Choroid plexus epithelial cell (primary cell): ENCODE data around the gene ERC2.

ENCODE experiments used
- DNase-seq: peaks from one replicate; pipeline ENCODE4 v3.0.0-alpha.2; 2010; ENCODE audit warnings: low read depth
- H3K4me3 ChIP-seq: 2 replicates; pipeline ENCODE4 v1.5.1; 2011; ENCODE audit warnings: low read depth, mild to moderate bottlenecking, control low read depth, low read length, moderate library complexity
- TF ChIP-seq, protein P1 (sequence below): conservative IDR thresholded peaks from 2 replicates; pipeline ENCODE4 v1.5.1; 2011; ENCODE audit warnings: low read depth, mild to moderate bottlenecking, control low read depth, inconsistent platforms, low read length, moderate library complexity

Gene ERC2

DNA sequence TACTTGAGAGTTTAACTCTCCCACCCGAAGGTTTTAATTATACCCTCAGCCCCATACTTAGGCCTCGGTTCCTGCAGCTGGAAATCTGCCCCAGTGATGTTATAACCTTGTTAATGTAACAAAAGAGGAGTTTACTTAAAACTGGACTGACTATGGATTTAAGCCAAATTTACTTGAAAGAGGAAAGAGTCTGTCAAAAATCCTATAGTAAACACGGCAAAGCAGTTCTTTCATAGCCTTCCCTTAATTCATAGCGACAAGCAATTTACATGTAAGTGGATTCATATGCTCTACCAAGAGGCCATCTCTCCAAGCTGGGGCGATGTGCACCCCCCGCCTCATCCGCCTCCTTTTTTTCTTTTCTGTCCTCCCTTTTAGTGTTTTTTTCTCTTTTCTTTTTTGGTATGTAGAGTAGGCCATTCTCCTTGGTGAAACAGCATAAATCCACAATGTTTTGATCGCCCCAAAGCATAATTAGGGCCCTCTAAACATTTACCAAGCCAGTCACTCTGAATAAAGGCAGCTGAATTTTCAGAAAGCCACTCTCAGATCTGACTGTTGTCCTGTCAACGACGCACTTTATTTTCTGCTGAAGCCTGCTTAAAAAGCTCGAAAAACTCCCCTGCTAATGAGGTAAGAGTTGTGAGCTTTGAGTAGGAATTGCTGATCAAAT is 608.1 kb downstream of the ERC2 start:
- DNase-seq, result peak; percentile 5
- no peak overlapping the region for H3K4me3 ChIP-seq
- TF ChIP-seq, protein P1, sequence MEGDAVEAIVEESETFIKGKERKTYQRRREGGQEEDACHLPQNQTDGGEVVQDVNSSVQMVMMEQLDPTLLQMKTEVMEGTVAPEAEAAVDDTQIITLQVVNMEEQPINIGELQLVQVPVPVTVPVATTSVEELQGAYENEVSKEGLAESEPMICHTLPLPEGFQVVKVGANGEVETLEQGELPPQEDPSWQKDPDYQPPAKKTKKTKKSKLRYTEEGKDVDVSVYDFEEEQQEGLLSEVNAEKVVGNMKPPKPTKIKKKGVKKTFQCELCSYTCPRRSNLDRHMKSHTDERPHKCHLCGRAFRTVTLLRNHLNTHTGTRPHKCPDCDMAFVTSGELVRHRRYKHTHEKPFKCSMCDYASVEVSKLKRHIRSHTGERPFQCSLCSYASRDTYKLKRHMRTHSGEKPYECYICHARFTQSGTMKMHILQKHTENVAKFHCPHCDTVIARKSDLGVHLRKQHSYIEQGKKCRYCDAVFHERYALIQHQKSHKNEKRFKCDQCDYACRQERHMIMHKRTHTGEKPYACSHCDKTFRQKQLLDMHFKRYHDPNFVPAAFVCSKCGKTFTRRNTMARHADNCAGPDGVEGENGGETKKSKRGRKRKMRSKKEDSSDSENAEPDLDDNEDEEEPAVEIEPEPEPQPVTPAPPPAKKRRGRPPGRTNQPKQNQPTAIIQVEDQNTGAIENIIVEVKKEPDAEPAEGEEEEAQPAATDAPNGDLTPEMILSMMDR, result no peak

DNA sequence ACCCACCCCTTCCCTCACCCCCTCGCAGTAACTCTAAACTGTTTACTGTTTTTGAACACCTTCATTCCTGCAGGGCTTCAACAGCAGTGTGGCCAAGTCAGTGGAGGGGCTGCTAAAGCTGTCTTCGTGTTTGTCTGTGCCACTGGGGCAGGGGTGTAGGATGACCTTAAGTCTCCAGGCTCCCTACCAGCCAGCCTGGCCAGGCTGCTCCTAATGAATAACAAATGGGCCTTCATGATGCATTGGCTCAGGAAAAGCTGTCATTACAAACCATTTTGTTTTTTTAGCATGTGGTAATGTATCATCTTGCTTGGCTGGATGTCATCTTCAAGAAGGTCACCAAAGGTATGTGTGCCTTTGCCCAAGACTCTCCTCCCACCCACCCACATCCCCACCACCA is 609.0 kb downstream of the ERC2 start:
- H3K4me3 ChIP-seq, result no peak overlapping the region
- TF ChIP-seq, protein P1, result no peak
- DNase-seq, result no peak

DNA sequence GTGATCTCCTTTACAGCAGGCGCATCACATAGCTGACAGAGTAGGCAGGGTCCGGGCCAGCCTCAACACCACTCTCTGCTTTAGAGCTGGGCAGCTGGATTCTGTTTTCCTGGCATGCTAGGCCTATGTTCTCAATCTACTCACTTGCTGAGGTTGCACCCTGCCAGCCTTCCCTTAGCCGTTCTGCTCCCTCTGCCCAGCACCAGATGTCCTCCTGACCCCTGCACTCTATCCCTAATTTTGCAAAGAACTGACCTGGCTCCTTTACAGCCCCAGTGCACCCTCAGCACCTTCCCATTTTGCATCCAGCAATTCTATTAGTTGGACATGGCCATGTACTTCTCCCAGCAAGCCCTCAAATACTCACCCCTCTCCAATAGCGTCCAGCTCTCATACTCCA is 609.5 kb downstream of the ERC2 start:
- H3K4me3 ChIP-seq, result no peak overlapping the region
- no peak for DNase-seq
- TF ChIP-seq, protein P1, result no peak

DNA sequence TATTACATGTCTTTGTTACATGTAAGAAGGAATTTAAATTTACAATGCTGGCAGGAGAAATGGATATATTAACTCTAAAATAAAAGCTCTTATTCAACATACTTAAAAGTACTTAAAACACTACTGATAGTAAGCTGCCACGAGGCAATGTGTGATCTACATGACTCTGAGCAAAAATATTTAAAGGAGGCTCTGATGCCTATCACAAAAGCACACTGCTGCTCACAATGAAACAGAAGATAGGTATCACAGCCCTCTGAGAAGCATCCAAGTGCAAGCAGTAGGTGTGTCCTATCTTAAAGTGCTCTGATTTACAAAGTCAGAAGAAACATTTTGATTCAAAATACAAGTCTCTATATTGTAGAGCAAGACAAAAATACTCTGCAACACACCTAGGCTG is 610.0 kb downstream of the ERC2 start:
- no peak overlapping the region for H3K4me3 ChIP-seq
- TF ChIP-seq, protein P1, result no peak
- DNase-seq, result no peak

DNA sequence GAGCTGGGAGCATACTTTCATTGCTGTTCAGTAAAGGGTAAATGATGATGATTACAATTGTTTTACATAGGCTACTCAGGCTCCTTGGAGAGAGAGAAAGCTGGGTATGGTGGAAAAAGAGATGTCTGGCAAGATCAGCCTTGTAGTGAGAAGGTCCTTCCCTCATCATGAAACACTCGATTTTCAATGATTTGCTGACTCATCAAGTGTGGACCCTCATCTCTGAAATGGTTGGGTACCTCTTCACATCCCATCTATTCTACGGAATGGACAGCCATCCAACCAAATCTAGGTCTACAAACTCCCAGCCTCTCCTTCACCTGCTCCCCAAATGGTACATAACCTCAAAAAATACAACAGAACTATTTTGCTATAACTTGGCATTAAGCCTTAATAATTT is 610.6 kb downstream of the ERC2 start:
- TF ChIP-seq, protein P1, result no peak
- DNase-seq, result no peak
- H3K4me3 ChIP-seq, result no peak overlapping the region

DNA sequence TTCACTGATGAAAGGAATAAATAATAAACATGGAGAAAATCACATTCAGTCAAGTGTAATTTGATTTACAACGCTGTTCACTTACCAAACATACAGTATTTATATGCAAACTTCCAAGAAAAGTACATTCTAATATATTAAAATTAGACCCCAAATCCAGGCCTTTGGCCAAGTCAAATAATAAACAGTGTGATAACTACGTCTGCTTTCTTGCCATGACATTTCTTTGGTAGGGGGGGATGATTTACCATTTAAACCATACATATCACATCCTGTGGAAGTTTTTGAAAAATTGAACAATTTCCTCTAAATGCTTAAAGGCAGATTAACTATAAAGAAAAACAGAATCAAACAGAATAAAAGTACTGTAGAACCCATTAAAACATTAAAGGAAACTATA is 613.0 kb downstream of the ERC2 start:
- H3K4me3 ChIP-seq, result no peak overlapping the region
- DNase-seq, result no peak
- TF ChIP-seq, protein P1, result no peak

DNA sequence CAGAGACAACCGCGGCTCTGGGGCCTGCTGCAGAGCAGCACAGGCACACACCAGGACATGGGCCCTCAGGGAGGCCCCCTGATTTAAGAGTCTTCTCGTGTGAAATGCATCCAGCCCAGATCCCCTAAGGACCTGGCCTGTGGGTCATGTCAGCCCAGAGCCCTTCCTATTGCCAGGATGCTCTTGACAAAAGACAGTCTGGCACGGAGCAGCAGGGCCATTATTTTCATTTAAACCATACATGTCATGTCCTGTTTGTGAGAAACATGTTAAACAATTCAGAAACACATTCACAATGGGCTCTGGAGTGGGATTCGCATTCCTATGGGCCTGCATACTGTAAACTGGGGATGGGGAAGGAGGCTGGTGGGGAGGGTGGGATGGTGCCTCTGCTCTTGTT is 613.8 kb downstream of the ERC2 start:
- no peak for DNase-seq
- H3K4me3 ChIP-seq, result no peak overlapping the region
- TF ChIP-seq, protein P1, result no peak
